Activated CD4-positive, CD25-positive, alpha-beta regulatory T cell treated with anti-CD3 and anti-CD28 coated beads, Interleukin-2, amount 50 U/mL, for 24 hours (primary cell): Measurements from ENCODE around the gene NPIPA8.
"Not testable (repeated sequence)": the region's sequence is repeated elsewhere in the genome, so short reads cannot be mapped to it uniquely, and the experiment has no call there.

Experiments used
- ATAC-seq, 2 donors: fragments of 150-1000 bp; cut with Tn5 transposase; one replicate each; pipeline ENCODE4 v1.10.0; 2021; ENCODE audit warnings: mild to moderate bottlenecking in 1 of 2, moderate library complexity in 1 of 2

Gene NPIPA8

DNA sequence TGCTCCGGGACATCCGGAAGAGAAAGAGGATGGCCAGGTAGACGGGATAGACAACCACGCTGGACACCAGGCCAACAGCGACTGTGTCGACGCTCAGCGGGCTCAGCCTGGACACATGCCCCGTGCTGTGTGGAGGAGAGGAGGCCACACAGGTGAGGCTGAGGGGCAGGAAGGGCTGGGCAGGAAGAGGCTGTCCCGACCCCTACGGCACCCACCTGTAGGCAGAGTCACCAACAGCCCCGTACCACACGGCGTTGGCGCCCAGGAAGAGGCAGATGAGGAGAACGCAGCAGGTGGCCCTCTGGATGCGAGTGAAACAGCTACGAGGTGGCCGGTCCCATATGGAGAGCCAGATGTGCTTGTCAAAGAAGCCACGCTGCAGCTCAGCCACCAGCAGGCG is at the start of gene NPIPA8:
TSS of gene NPIPA8 (minus strand) at position 101 of the 400 bp plus-strand sequence. CDS start 4,074 bp downstream, outside the sequence.
- not testable (repeated sequence) for ATAC-seq

DNA sequence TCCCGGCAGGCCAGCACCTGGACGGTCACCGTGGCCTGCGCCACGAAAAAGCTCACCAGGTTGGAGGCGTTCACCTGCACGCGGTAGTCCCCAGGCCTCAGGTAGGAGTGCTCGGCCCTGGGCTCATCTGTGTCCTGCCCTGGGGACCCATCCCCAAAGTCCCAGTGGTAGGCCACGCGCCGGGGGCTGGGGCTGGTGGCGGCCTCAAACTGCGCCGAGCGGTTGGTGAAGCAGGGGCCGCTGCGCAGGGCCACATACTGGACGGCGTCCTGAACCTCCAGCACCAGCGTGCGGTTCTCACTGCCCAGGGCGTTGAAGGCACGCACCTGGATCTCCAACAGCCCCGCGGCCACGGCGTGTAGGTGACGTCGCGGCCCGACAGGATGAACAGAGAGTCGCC is 48.7 kb upstream of the NPIPA8 start:
- not testable (repeated sequence) for ATAC-seq

DNA sequence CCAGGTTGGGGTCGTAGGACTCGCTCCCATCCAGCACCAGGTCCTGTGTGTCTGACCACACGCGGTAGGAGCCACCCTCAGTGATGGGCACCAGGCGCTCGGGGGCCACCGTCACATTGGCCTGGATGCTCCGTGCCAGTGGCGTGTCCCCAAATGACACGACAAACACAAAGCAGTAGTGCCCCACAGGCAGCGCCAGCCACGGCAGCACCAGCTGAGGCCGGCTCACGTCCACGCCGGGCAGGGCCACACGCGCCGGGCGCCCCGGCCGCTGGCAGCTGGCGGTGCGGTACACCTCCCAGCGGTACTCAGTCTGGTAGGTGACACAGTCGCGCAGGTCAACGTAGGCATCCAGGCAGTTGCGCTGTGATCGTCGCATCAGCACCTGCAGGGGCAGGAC is 48.3 kb upstream of the NPIPA8 start:
- not testable (repeated sequence) for ATAC-seq

DNA sequence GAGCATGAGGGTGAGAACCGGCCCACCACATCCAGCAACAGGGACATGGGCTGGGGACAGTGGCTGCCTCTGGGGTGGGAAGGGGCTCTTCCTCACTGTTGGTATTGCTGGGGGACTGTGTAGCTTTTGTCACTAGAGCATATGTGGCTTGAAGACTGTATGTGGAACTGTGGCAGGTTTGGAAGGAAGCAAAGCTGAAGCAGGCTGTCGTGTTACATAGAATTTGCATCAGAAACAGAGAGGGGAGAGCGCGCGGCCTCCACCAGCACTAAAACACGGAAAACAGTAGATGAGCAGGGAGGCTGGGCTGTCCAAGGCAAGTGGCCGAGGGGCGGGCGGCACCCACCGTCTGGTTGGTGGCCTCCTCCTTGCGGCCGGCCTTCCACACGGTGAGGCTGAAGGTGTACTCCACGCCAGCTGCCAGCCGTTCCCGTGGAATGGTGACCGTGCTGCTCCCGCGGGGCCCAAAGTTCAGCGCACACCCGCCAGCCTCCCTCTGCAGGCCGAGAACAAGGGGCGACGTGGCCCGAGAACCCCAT is 47.6 kb upstream of the NPIPA8 start:
- not testable (repeated sequence) for ATAC-seq

DNA sequence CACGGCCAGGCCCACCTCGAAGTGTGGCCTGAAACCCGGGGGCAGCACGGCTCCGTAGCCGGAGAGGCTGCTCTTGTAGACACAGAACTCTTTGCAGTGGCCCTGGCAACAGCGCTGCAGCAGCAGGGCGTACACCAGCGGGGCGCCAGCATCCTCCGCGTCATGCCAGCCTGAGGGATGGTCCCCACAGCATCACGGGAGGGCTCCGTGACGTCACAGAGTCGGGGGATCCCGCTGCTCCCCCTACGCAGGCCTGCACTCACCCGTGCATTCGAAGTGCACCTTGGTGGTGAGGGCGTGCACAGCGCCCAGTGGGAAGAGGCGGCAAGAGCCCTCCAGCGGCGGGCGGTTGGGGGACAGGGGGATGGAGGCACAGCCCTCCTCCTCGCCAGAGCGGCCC is 46.2 kb upstream of the NPIPA8 start:
- ATAC-seq, result not testable (repeated sequence)

DNA sequence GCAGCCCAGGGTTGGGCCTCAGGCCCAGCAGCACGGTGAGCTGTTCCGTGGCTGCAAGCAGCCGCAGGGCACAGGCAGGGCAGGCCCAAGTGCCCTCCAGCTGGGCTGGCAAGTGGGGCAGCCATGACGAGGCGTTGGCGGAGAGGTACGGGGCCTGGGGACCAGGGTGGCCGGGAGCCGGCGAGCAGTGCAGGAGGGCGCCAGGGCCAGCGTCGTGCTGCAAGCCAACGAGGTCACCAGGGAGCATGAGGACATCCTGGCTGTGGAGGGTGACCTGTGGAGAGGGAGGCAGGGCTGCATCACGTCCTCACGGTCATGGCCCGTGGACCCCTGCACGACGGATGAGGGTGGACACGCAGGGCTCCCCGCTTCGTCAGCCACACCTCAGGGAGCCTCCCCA is 11.2 kb upstream of the NPIPA8 start:
- not testable (repeated sequence) for ATAC-seq

DNA sequence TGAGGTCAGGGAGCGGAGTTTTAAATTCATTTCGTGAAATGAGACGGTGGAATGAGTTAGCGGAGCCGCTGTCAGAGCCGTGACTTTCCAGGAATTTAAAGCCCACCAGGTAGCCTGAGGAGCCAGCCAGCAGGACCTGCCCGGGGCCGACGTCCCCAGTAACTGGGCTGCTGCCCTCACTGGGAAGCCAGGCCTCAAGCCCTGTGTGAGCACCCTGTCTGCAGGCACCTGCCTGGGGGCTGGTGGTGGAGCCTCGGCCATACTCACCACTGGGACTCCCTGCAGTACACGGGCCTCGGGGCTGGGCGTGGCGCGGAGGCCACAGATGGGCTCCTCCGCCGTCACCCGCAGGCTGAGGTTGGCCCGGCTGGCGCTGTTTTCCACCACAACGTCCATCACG is 10.5 kb upstream of the NPIPA8 start:
- ATAC-seq, result not testable (repeated sequence)

DNA sequence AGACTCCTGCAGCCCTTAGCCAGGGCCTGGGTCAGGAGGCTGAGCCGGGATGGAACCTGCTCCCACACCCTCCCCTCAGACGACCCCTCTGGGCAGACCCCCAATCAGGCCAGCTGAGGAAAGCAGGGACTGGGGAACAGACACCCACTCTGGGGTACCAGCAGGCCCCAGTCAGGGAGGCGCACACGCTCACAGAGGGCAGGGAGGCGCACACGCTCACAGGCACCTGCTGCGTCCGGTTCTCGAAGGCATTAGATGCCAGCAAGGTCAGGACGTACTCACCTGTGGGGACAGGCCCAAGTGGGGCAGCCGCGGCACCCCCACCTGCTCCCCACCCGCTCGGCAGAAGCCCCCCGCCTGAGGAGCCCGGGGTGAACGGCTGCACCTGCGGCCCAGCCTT is 8.1 kb upstream of the NPIPA8 start:
- not testable (repeated sequence) for ATAC-seq

DNA sequence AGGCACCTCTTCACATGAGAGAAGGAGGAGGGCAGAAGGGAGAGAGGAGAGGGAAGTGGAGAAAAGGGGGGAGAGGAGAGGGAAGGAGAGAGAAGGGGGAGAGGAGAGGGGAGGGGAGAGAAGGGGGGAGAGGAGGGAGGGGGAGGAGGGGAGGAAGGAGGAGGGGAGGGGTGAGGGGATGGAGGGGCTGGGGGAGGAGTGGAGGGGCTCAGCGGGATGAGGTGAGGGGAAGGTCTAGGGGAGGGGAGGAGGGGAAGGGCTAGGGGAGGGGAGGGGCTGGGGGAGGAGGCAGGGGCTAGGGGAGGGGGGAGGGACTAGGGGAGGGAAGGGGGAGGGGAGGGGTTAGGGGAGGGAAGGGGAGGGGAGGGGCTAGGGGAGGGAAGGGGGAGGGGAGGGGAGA is 5.5 kb upstream of the NPIPA8 start:
- not testable (repeated sequence) for ATAC-seq

DNA sequence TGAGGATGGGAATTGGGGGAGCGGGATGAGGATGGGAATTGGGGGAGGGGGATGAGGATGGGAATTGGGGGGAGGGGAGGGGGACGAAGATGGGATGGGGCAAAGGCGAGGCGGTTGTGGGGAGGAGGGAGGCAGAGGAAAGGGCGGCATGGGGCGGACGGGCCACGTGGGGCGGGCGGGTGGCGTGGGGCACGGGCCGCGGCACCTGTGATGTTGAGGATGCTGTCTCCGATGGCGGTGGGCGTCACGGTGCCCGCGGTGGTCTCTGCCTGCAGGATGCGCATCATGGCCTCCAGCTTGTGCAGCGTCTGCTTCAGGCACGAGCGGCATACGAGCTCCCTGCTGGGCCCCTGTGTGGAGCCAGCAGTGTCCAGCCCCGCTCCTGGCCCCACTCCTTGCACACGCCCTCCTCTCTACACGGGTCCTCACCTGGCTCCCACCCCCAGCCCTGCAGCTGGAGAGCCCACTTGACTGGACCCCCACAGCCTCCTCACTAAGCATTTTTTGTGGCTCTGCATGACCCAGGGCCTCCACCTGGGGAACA is 5.0 kb upstream of the NPIPA8 start:
- ATAC-seq, result not testable (repeated sequence)

DNA sequence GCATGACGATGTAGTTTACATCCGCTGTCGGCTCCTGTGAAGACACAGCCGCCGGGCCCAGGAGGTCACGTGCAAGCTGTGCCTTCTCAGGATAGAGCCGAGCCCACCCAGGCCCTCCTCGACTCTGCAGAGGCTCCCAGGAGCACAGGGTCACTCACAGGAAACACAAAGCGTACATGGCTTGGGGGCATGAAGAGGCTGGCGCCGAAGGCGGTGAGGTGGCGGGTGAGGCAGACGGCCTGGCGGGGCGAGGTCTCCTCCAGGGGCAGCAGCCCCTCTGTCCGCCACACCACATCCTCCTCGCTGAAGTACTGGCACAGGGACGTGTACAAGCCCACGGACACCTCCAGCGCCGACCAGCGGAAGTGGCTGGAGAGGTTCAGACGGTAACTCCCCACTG is 2.7 kb upstream of the NPIPA8 start:
- not testable (repeated sequence) for ATAC-seq

DNA sequence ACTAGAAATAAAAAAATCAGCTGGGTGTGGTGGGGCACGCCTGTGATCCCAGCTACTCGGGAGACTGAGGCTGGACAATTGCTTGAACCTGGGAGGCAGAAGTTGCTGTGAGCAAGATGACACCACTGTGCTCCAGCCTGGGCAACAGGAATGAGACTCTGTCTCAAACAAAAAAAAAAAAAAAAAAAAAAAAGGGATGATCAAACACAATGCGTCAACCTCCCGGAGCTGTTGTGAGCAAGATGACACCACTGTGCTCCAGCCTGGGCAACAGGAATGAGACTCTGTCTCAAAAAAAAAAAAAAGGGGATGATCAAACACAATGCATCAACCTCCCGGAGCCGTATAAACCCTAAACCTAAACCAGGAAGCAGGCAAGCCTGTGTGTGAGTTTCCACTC is 24.7 kb downstream of the NPIPA8 start:
- not testable (repeated sequence) for ATAC-seq

DNA sequence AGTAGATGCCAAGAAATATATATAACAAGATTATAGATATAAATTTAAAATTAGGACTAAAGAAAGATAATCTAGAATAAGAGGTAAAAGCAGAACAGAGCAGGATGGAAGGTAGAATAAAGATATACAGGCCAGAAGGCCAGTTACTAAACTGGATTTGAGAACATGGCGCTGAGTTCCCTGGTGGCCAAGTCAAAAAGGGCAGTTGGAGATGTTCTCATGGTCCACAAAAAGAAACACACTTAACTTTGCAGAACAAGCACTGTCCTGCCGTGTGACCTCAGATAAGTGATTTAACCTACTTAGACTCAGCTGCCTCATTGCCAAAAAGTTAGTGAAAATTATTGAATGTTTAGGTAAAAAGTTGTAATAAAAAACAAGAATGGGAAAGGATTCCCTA is 27.4 kb downstream of the NPIPA8 start:
- ATAC-seq, result not testable (repeated sequence)

DNA sequence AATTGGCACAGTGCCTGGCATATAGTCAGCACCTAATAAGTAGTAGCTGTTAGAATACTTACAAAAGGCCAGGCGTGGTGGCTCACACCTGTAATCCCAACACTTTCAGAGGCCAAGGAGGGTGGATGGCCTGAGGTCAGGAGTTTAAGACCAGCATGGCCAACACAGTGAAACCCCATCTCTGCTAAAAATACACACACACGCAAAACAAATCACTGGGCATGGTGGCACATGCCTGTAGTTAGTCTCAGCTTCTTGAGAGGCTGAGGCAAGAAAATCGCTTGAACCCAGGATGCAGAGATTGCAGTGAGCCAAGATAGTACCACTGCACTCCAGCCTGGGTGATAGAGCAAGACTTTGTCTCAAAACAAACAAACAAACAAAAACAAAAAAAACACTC is 29.3 kb downstream of the NPIPA8 start:
- not testable (repeated sequence) for ATAC-seq

DNA sequence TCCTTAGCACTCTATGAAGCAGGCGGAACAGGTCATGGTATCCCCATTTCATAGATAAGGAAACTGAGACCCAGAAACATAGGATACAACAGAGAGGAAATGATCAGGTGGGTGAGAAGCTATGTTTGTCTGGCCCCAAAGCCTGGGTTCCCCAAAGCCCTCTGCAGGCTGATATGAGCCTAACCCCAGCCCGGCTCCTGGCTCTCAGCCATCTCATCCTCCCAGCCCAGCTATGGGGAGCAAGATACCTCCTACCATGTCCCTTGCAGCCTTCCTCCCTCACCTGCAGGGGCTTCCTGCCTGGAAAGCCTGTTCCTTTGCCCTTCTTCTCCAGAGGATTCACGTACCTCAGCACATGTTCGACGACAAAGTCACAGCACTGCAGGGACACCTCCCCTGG is 30.5 kb downstream of the NPIPA8 start:
- not testable (repeated sequence) for ATAC-seq

DNA sequence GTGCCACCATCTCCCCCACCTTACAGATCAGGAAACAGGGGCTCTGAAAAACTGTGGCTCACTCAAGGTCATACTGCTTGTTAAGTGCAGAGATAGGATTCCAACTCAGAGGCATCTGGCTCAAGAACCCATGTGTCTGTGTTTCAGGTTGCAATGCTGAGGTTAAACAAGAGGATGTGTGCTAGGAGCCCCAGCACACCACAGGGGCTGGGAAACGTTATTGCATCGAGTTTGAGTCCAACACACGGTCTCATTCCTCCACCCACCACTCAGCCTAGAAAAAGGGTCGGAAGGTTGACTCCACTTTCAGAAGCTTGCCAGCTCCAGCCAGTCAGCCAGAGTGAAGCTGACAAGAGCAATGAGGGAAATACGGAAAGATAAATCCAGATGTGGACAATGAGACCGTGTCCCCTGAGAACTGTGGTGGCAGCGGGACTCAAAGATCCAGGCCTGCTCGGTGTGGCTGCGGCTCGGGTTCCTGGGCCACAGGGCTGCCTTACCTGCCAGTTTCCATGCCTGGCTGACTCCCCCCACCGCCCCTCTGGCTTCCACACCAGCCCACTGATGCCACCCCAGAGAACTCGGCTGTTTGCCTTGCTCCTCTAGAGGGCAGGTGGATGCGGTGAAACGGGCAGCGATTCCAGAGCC is 33.4 kb downstream of the NPIPA8 start:
- ATAC-seq, result not testable (repeated sequence)

DNA sequence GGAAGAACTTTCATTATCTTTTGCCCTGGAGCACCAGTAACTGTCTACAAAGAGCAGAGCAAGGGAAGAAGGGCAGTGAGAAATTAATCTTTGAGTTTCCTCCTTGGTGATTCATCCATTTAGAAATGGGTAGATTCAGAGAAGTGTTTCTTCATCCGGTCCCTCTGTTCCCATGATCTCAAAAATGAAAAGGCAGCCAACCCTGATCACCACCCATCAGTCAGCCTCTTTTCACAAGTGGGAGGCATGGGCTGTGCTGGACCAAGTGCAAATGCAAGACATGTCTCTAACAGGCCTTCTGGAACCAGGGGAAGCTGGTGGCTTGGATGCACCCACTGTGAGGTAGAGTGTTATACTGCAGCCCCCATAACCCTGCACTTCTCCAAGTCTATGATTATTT is 38.8 kb downstream of the NPIPA8 start:
- ATAC-seq, result not testable (repeated sequence)

DNA sequence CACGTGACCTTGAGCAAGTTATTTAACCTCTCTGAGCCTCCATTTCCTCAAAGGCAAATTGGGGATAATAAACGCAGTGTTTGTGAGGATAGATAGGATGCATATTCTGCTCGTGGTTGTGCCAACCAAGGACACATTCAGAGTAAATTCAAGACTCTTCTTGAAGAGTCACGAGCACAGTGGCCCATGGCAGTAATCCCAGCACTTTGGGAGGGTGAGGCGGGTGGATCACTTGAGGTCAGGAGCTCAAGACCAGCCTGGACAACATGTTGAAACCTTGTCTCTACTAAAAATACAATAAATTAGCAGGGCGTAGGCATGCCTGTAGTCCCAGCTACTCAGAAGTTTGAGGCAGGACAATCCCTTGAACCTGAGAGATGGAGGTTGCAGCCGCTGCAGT is 39.6 kb downstream of the NPIPA8 start:
- ATAC-seq, result not testable (repeated sequence)

DNA sequence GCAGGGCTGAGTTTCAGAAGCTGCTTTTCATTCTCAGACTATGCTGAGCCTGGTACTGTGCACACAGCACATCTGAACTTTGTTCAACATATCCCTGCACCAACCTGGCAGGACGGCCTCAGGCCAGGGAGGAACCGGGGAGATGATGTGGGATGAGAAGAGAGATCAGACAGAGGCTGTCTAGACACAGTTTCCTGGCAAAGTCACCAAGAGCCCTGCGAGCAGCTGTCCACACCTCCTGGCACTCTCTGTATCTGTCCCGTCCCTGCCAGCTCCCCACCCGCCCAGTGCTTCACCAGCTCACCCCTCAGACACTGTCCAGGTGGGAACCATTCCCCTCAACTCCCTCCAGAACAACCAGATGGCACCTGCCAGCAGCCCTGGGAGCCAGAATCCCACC is 42.2 kb downstream of the NPIPA8 start:
- ATAC-seq, result not testable (repeated sequence)

DNA sequence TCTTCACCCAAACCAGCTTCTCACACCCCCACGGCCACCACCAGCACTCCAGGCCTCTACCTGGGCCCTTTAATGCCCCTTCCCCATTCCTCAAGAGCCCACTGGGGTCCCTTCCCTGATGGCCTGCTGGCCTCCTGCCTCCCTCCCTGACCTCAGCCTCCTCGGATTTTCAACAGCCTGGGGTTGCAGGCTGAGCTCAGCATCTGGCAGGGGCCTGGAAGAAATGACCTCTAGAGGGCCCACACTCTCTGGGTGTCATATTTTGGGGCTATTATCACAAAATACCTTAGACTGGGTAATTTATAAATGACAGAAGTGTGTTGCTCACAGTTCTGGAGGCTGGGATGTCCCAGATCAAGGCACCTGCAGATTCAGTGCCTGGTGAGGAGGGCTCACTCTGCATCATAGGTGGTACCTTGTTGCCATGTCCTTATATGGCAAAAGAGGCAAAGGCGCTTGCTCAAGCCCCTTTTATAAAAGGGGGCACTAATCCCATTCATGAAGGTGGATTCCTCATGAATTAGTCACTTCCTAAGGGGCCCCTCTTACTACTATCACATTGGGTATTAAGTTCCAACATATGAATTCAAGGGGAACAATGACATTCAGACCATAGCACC is 43.1 kb downstream of the NPIPA8 start:
- ATAC-seq, result not testable (repeated sequence)

DNA sequence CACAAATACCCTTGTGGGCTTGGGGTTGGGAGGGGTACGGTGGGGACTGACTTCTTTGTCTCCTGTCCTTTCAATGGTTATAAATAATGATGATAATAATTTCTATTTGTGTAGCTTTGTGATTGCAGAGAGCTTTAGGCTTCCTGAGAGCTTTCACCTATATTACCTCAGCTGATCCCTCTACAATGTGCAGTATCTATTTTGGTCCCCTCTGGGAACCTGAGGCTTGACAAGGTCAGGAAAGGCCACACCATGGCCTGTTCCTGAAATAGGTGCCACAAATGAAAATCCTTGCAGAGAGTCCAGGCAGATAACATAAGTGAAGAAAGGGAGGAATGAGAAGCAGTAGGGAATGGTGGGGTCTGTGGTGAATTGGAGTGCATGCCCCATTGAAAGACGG is 45.6 kb downstream of the NPIPA8 start:
- ATAC-seq, result not testable (repeated sequence)

DNA sequence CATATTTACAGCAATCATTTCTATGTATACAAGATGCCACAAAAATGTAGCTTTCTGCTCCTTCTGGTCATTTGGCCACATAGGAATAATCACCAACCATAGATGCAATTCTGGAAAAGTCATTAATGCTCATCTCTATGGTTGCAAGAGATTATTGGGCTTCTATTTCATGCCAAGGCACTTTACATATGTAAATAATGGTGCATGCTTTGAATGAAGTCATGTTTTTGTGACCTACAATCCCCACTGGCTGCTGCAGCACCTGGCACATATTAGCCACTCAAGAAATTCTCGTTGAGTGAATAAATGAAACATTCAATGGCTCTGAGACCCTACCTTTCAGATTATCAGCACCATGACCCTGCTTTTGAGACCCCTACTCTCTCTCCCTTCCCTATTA is 50.2 kb downstream of the NPIPA8 start:
- ATAC-seq, result not testable (repeated sequence)

DNA sequence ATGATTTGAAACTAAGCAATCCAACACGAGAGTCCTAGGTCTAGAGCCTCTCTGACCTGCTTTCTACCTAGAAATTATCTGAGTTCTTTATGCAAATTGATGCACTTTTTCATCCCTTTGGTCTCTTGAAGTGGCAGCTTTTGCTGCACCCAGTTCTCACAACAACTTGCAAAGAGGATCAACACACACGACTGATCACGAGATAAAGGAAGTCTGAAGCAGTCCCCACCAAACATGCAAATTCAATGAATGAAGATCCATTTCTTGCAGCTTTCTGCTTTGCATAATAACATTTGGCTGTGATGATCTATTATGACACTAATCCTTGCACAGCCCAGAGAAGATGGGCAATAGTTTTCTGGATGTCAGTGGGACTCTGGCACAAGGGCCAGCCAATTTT is 56.2 kb downstream of the NPIPA8 start:
- not testable (repeated sequence) for ATAC-seq

DNA sequence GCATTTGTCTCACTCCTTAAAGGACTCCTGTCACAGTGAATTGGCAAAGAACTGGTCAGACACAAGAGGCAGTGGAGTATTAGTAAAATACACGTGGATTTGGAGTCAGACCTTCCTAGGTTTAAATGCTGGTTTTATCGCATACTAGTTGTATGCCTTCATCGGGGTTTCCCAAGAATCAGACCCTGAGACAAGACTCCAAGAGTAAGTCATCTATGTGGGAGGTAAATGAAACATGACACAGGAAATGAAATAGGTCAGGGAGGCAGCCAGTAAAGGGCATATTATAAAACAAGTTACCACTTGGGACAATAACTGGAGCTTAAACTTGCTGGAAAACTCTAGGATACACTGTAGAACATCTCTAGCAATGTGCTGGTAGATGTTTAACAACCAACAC is 59.8 kb downstream of the NPIPA8 start:
- ATAC-seq, result not testable (repeated sequence)
